ENCODE results near the gene HINT2.

GRCh38 chr9:35856206-35856605 is 41.4 kb upstream of the HINT2 start:
- TF ChIP-seq CTCF (conservative IDR thresholded peaks at IDR 0.05; ENCODE audit: low read depth, low read length) (no peak), EZH2 (IDR thresholded peaks at IDR 0.05; ENCODE audit: low read length, unreplicated experiment) (no peak)
